GM21825 (cell line): ENCODE measurements around the gene SUFU.

Source experiments
- ATAC-seq: cut with Tn5 transposase; IDR thresholded peaks from one replicate; pipeline ENCODE4 v1.9.1; 2021; ENCODE audit warnings: mild to moderate bottlenecking, moderate library complexity; ENCODE audit not compliant: unreplicated experiment

SUFU gene

GRCh38 chr10:102615361-102615760 lies 111.6 kb downstream of the SUFU start:
- no peak for ATAC-seq

GRCh38 chr10:102616066-102616770 lies 112.4 kb downstream of the SUFU start:
- peak; percentile 46 for ATAC-seq

GRCh38 chr10:102617041-102617440 lies 113.3 kb downstream of the SUFU start:
- no peak for ATAC-seq

GRCh38 chr10:102617816-102618215 lies 114.0 kb downstream of the SUFU start:
- no peak for ATAC-seq

- ATAC-seq, result no peak
Observed at GRCh38 chr10:102619281-102619981, 115.7 kb downstream of the SUFU start.

GRCh38 chr10:102620138-102620590 lies 116.4 kb downstream of the SUFU start:
- no peak for ATAC-seq

- no peak for ATAC-seq
Observed at GRCh38 chr10:102620591-102621442, 117.0 kb downstream of the SUFU start.

GRCh38 chr10:102621443-102622325 lies 117.9 kb downstream of the SUFU start:
- no peak for ATAC-seq

GRCh38 chr10:102624094-102624493 lies 120.3 kb downstream of the SUFU start:
- ATAC-seq, result no peak

GRCh38 chr10:102624751-102625645 lies 121.2 kb downstream of the SUFU start:
- no peak for ATAC-seq

GRCh38 chr10:102626026-102626685 lies 122.4 kb downstream of the SUFU start:
- no peak for ATAC-seq

GRCh38 chr10:102627291-102627735 lies 123.5 kb downstream of the SUFU start:
- ATAC-seq, result no peak

- no peak for ATAC-seq
Observed at GRCh38 chr10:102627736-102628293, 124.0 kb downstream of the SUFU start.

- ATAC-seq, result no peak
Observed at GRCh38 chr10:102628451-102628911, 124.7 kb downstream of the SUFU start.

- no peak for ATAC-seq
Observed at GRCh38 chr10:102629661-102630614, 126.2 kb downstream of the SUFU start.

GRCh38 chr10:102630663-102631062 lies 126.9 kb downstream of the SUFU start:
- ATAC-seq, result no peak
